GM12892 (cell line): ENCODE results near the gene TRIM25.

Experiments
- DNase-seq: peaks from one replicate; pipeline ENCODE4 v3.0.0; 2011; ENCODE audit not compliant: insufficient read length
- FAIRE-seq: peaks from 2 replicates; lab custom pipeline; 2011; peaks lifted over from hg19 to GRCh38; lab: Jason Lieb, UNC
- POLR2A ChIP-seq: IDR thresholded peaks from 2 replicates; pipeline ENCODE4 v1.6.1; 2011; ENCODE audit warnings: low read depth, low read length, control low read depth
- POLR2AphosphoS5 ChIP-seq: IDR thresholded peaks from 2 replicates; pipeline ENCODE4 v1.6.1; 2011; ENCODE audit warnings: low read depth, low read length, control low read depth
- TAF1 ChIP-seq: IDR thresholded peaks from 2 replicates; pipeline ENCODE4 v1.6.1; 2011; ENCODE audit warnings: low read depth, mild to moderate bottlenecking, control low read depth, low read length, borderline replicate concordance

TRIM25 gene

DNA sequence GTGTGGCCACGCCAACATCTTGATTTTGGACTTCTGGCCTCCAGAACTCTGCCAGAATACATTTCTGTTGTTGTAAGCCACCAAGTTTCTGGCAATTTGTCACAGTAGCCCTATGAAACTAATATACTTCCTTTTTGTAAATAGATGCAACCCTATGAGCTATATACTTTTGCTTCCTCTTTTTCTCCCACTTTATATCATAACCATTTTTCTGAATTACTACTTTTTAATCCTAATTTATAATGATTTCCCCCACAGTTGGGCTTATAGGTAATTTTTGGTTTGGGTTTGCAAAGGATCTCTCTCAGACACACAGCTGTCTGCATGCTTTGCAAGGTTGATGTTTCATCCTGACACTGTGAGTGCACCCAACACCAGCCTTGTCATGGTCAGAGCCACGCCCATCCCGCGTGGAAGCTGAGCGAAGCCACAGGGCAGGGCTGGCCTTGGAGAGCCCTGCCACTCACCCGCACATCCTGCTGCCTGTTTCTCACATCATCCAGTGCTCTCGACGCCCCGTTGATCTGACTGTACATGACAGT lies 5.8 kb downstream of the TRIM25 start:
- FAIRE-seq: no peak
- DNase-seq: peak; percentile 58
- TF ChIP-seq POLR2A (no peak), TAF1 (no peak), POLR2AphosphoS5 (no peak)

- FAIRE-seq (no peak), DNase-seq (no peak)
- no peak for TF ChIP-seq TAF1
- TF ChIP-seq POLR2A: no peak
- TF ChIP-seq POLR2AphosphoS5: no peak
Observed at GRCh38 chr17:56903560-56903959, 10.3 kb downstream of the TRIM25 start.

GRCh38 chr17:56902348-56902747 lies 11.5 kb downstream of the TRIM25 start:
- no peak for FAIRE-seq

DNA sequence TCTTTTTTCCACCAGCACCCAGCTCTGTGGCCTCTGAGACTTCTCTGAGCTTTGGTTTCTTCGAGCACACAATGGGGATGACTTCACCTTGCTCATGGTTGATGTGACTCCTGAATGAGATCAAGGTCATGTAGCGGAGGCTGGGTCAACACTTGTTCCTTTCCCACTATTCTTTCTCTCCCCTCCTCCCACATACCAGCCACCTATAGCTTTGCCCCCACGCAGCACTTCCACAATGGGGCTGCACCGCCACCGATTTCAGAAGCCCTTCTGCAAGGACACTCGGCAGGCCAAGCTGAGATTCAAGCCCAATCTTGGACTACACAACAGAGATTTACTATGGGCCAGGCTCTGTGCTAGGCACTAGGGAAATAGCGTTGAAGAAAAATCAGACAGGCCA lies 14.4 kb downstream of the TRIM25 start:
- DNase-seq: no peak
- no peak for FAIRE-seq
- TF ChIP-seq POLR2A: no peak
- no peak for TF ChIP-seq POLR2AphosphoS5
- no peak for TF ChIP-seq TAF1

More at GRCh38 chr17:56902348-56902747, 11.5 kb downstream of the TRIM25 start:
- TF ChIP-seq POLR2AphosphoS5 (no peak), TAF1 (no peak), POLR2A (no peak)
- DNase-seq: no peak

GRCh38 chr17:56898874-56899273 lies 15.0 kb downstream of the TRIM25 start:
- DNase-seq (no peak), FAIRE-seq (no peak)
- TF ChIP-seq POLR2A (no peak), TAF1 (no peak), POLR2AphosphoS5 (no peak)

DNA sequence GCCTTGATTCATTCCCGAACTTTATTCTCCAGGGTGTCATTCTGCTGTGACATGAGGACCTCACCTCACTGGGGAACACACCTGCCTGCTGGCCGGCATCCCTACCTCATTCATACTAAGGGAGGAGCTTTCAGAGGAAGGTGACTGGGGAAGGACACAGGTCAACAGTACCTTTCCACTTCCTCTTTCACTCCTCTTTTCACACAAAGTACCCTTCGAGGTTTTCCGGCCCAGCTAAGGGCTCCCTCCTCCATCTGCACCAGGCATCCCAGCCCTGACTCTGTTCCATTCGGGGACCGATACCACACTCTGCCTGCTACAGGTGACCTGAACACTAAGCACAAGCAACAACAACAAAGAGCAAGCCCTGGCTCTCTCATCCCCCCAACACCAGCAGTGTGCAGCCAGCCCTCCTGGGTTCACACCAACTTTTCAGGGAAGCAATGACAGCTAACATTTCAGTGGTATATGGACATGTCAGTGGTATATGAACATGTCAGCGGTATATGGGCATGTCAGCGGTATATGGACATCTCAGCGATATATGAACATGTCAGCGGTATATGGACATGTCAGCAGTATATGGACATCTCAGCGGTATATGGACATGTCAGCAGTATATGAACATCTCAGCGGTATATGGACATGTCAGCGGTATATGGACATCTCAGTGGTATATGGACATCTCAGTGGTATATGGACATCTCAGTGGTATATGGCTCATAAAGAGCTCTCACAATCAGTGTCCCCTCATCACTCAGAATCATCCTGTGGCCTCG lies 16.0 kb downstream of the TRIM25 start:
- TF ChIP-seq POLR2A: peak; percentile 30; the same call in 1 of the 2 replicates
- TF ChIP-seq POLR2AphosphoS5: no peak
- DNase-seq: no peak
- no peak for FAIRE-seq

GRCh38 chr17:56896968-56897359 lies 16.9 kb downstream of the TRIM25 start:
- no peak for TF ChIP-seq POLR2A
- no peak for TF ChIP-seq POLR2AphosphoS5
- TF ChIP-seq TAF1: no peak
- DNase-seq (no peak), FAIRE-seq (no peak)

GRCh38 chr17:56896217-56896967 lies 17.5 kb downstream of the TRIM25 start:
- FAIRE-seq: no peak
- DNase-seq: no peak
- TF ChIP-seq POLR2A (no peak), POLR2AphosphoS5 (no peak), TAF1 (no peak)

GRCh38 chr17:56894859-56895455 lies 18.9 kb downstream of the TRIM25 start:
- no peak for DNase-seq
- FAIRE-seq: no peak
- TF ChIP-seq TAF1: no peak
- no peak for TF ChIP-seq POLR2A
- no peak for TF ChIP-seq POLR2AphosphoS5

DNA sequence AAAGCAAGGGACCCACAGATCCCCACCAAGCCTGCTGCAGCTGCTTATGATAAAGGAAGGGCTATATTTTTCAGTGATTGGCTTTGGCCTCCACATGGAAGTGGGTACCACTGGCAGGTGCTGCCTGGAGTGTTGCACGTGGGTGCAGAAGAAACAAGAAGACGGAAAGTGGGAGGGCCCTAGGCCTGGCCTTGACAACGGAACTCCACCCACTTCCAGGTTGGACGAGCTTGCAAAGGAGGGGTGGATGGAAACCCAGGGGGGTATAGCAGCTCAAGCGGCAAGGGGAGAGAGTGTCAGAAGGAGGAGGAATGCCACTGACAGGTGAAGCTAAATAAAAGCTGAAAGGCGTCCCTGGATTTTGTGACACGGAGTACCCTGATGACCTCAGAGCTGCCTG lies 20.3 kb downstream of the TRIM25 start:
- DNase-seq (no peak), FAIRE-seq (no peak)
- TF ChIP-seq POLR2A: no peak
- no peak for TF ChIP-seq POLR2AphosphoS5
- TF ChIP-seq TAF1: no peak

DNA sequence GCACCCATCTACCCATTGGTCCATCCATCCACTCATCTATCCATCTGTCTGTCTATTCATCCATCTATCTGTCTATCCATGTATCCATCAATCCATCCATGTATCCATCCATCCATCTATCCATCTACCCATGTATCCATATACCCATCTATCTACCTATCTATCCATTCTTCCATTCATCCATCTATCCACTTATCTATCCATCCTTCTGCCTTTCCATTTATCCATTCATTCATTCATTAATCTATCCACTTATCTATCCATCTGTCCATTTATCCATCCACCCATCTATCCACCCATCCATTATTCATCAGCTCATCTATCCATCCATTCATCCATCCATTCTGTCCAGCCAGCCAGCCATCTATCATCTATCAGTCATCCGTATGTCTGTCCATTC lies 21.5 kb downstream of the TRIM25 start:
- TF ChIP-seq TAF1 (no peak), POLR2AphosphoS5 (no peak), POLR2A (no peak)
- no peak for FAIRE-seq
- no peak for DNase-seq

GRCh38 chr17:56891751-56892150 lies 22.1 kb downstream of the TRIM25 start:
- TF ChIP-seq POLR2A (no peak), TAF1 (no peak), POLR2AphosphoS5 (no peak)
- no peak for DNase-seq
- FAIRE-seq: no peak
